Trophoblast cell (in vitro differentiated cells and primary cell): Measurements from ENCODE around the gene JKAMP.

Experiments used
- DNase-seq, 2 donors: peaks; one replicate each; pipeline ENCODE4 v3.0.0-alpha.2; 2016
- H2AFZ ChIP-seq: 2 replicates; pipeline ENCODE4 v1.6.1; 2013; ENCODE audit warnings: low read length, moderate library complexity, mild to moderate bottlenecking; ENCODE audit not compliant: insufficient read depth, poor library complexity
- H2AK5ac ChIP-seq: 2 replicates; pipeline ENCODE4 v1.6.1; 2013; ENCODE audit warnings: mild to moderate bottlenecking, low read length
- H2BK120ac ChIP-seq: 2 replicates; pipeline ENCODE4 v1.6.1; 2013; ENCODE audit warnings: low read length, mild to moderate bottlenecking, moderate library complexity; ENCODE audit not compliant: insufficient read depth, poor library complexity
- H2BK12ac ChIP-seq: 2 replicates; pipeline ENCODE4 v1.6.1; 2013; ENCODE audit warnings: mild to moderate bottlenecking, low read length, moderate library complexity
- H2BK5ac ChIP-seq: 2 replicates; pipeline ENCODE4 v1.6.1; 2013; ENCODE audit warnings: low read length, low read depth, moderate library complexity, mild to moderate bottlenecking; ENCODE audit not compliant: poor library complexity
- H3K14ac ChIP-seq: 2 replicates; pipeline ENCODE4 v1.6.1; 2013; ENCODE audit warnings: mild to moderate bottlenecking, low read length
- H3K18ac ChIP-seq: 2 replicates; pipeline ENCODE4 v1.6.1; 2013; ENCODE audit warnings: mild to moderate bottlenecking, low read length
- H3K23ac ChIP-seq: 2 replicates; pipeline ENCODE4 v1.6.1; 2013; ENCODE audit warnings: low read length
- H3K27ac ChIP-seq: 2 replicates; pipeline ENCODE4 v1.5.1; 2013; ENCODE audit warnings: low read depth, mild to moderate bottlenecking, inconsistent platforms, low read length, moderate library complexity
- H3K27me3 ChIP-seq: 2 replicates; pipeline ENCODE4 v1.6.1; 2013; ENCODE audit warnings: inconsistent platforms, mild to moderate bottlenecking, low read length, moderate library complexity; ENCODE audit not compliant: insufficient read depth
- H3K36me3 ChIP-seq, 2 experiments: 1 replicate in 1 of 2; 2 replicates in 1 of 2; pipeline ENCODE4 v1.6.1; 2013; ENCODE audit warnings: low read length in 2 of 2, mild to moderate bottlenecking in 2 of 2, moderate library complexity in 1 of 2; ENCODE audit not compliant: insufficient read depth in 2 of 2, control insufficient read depth in 1 of 2
- H3K4ac ChIP-seq: 2 replicates; pipeline ENCODE4 v1.6.1; 2013; ENCODE audit warnings: low read depth, mild to moderate bottlenecking, low read length, moderate library complexity
- H3K4me1 ChIP-seq, 2 experiments: 1 replicate in 1 of 2; 2 replicates in 1 of 2; pipeline ENCODE4 v1.6.1; 2013; ENCODE audit warnings: low read length in 2 of 2, mild to moderate bottlenecking in 2 of 2, moderate library complexity in 1 of 2; ENCODE audit not compliant: insufficient read depth in 2 of 2, control insufficient read depth in 1 of 2
- H3K4me2 ChIP-seq: 2 replicates; pipeline ENCODE4 v1.6.1; 2013; ENCODE audit warnings: inconsistent platforms, mild to moderate bottlenecking, low read length, moderate library complexity
- H3K4me3 ChIP-seq: 2 replicates; pipeline ENCODE4 v1.5.1; 2013; ENCODE audit warnings: mild to moderate bottlenecking, low read depth, low read length, inconsistent platforms
- H3K79me1 ChIP-seq: one replicate; pipeline ENCODE4 v1.6.1; 2013; ENCODE audit warnings: low read length
- H3K79me2 ChIP-seq: 2 replicates; pipeline ENCODE4 v1.6.1; 2013; ENCODE audit warnings: low read length, mild to moderate bottlenecking; ENCODE audit not compliant: control insufficient read depth, insufficient read depth, poor library complexity
- H3K9ac ChIP-seq: 2 replicates; pipeline ENCODE4 v1.6.1; 2013; ENCODE audit warnings: mild to moderate bottlenecking, low read length
- H3K9me3 ChIP-seq: 2 replicates; pipeline ENCODE4 v1.6.1; 2013; ENCODE audit warnings: low read depth, mild to moderate bottlenecking, control low read depth, inconsistent platforms, low read length; ENCODE audit not compliant: insufficient read depth
- H4K12ac ChIP-seq: 2 replicates; pipeline ENCODE4 v1.6.1; 2013; ENCODE audit warnings: low read depth, mild to moderate bottlenecking, low read length, moderate library complexity
- H4K8ac ChIP-seq: 2 replicates; pipeline ENCODE4 v1.6.1; 2013; ENCODE audit warnings: low read depth, mild to moderate bottlenecking, low read length, moderate library complexity
- H4K91ac ChIP-seq: one replicate; pipeline ENCODE4 v1.6.1; 2013; ENCODE audit warnings: low read depth, mild to moderate bottlenecking, low read length, moderate library complexity
- WGBS: extraction: QIAGEN DNeasy Blood & Tissue Kit; methylation state at CpG from one replicate; pipeline ENCODE4 v1.1.7; 2013; ENCODE audit warnings: missing lambda C conversion rate; ENCODE audit not compliant: insufficient read length, insufficient coverage; ENCODE audit errors: extremely low coverage; 5-methylcytosine and 5-hydroxymethylcytosine counted together

JKAMP gene

GRCh38 chr14:59529189-59529588 is 44.9 kb downstream of the JKAMP start:
- H2BK120ac ChIP-seq, result no peak overlapping the region
- no peak overlapping the region for H3K4me2 ChIP-seq
- no peak overlapping the region for H3K9ac ChIP-seq
- no CpG with 5 or more reads among the region's 2 CpGs for WGBS
- H3K9me3 ChIP-seq, result no peaks in the 10 kb centered on the region
- no peak overlapping the region for H3K23ac ChIP-seq
- no peaks in the 10 kb centered on the region for H3K79me2 ChIP-seq
- no peak overlapping the region for H2AK5ac ChIP-seq
- H3K4me3 ChIP-seq, result no peak overlapping the region
- no peaks in the 10 kb centered on the region for H3K79me1 ChIP-seq
- no peak overlapping the region for H2BK5ac ChIP-seq
- no peak overlapping the region for H3K27ac ChIP-seq
- H3K27me3 ChIP-seq, result no peaks in the 10 kb centered on the region
- no peak overlapping the region for H4K12ac ChIP-seq
- no peak for DNase-seq
- H3K14ac ChIP-seq, result no peak overlapping the region
- no peak overlapping the region for H3K18ac ChIP-seq
- no peaks in the 10 kb centered on the region for H3K36me3 ChIP-seq
- H4K8ac ChIP-seq, result no peak overlapping the region
- no peak overlapping the region for H3K4ac ChIP-seq
- H2AFZ ChIP-seq, result no peak overlapping the region
- H2BK12ac ChIP-seq, result no peak overlapping the region
- H4K91ac ChIP-seq, result no peak overlapping the region
- H3K4me1 ChIP-seq, result no peaks in the 10 kb centered on the region

DNA sequence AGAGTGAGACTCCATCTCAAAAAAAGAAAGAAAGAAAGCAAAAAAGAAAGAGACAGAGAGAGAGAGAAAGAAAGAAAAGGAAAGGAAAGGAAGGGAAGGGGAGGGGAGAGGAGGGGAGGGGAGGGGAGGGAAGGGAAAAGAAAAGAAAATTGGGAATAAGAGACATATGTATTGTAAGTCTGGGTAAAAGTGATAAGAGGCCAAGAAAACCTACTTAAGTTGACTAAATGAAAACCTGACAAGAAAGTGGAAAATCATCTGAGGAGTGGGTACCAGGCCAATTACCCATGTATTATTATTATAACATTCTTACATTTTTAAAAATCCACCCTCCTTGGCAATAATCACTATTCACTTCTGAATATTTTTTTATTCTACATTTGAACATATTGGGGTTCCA is 46.0 kb downstream of the JKAMP start:
- Histone ChIP-seq H3K36me3 (no peaks in the 10 kb centered on the region), H3K27me3 (no peaks in the 10 kb centered on the region), H2AK5ac (no peak overlapping the region), H4K91ac (no peak overlapping the region), H3K18ac (no peak overlapping the region), H3K79me1 (no peaks in the 10 kb centered on the region), H3K9me3 (no peaks in the 10 kb centered on the region), H3K4me3 (no peak overlapping the region), H3K79me2 (no peaks in the 10 kb centered on the region), H3K4me1 (no peaks in the 10 kb centered on the region), H3K14ac (no peak overlapping the region), H4K12ac (no peak overlapping the region), H3K27ac (no peak overlapping the region), H3K4me2 (no peak overlapping the region), H2BK12ac (no peak overlapping the region), H2BK5ac (no peak overlapping the region), H3K4ac (no peak overlapping the region), H2BK120ac (no peak overlapping the region), H3K9ac (no peak overlapping the region), H3K23ac (no peak overlapping the region), H2AFZ (no peak overlapping the region), H4K8ac (no peak overlapping the region)
- DNase-seq, result no peak

DNA sequence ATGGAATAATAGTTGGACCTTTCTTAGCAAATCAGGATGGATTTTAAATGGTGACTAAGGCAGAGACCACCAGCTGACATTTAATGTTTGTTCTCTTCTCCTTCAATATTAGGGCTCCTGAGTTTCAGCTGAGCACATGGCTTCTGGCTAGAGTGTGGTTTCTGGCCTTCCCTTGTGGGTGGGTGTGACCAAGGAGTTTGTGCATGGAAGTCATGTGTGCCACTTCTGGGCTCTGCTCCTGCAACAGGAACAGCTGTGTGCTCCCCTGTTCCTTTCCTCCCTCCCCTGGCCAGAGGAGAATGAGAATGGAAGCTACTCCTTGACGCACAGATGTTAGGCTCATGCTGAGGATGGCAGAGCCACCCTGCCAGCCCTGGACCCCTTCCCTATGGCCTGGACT is 48.1 kb downstream of the JKAMP start:
- Histone ChIP-seq H4K12ac (no peak overlapping the region), H4K91ac (no peak overlapping the region), H2BK12ac (no peak overlapping the region), H3K9me3 (no peaks in the 10 kb centered on the region), H3K23ac (no peak overlapping the region), H3K4me1 (no peaks in the 10 kb centered on the region), H3K79me2 (no peaks in the 10 kb centered on the region), H3K79me1 (no peaks in the 10 kb centered on the region), H3K27ac (no peak overlapping the region), H2AFZ (no peak overlapping the region), H3K18ac (no peak overlapping the region), H2BK120ac (no peak overlapping the region), H4K8ac (no peak overlapping the region), H2BK5ac (no peak overlapping the region), H3K14ac (no peak overlapping the region), H3K4ac (no peak overlapping the region), H2AK5ac (no peak overlapping the region), H3K27me3 (no peaks in the 10 kb centered on the region), H3K9ac (no peak overlapping the region), H3K4me3 (no peak overlapping the region), H3K4me2 (no peak overlapping the region), H3K36me3 (no peaks in the 10 kb centered on the region)
- no peak for DNase-seq
- no CpG with 5 or more reads among the region's 1 CpG for WGBS

GRCh38 chr14:59534361-59534987 is 50.2 kb downstream of the JKAMP start:
- Histone ChIP-seq H4K91ac (no peak overlapping the region), H4K12ac (no peak overlapping the region), H2BK12ac (no peak overlapping the region), H3K4ac (no peak overlapping the region), H3K36me3 (no peaks in the 10 kb centered on the region), H2BK5ac (no peak overlapping the region), H3K9ac (no peak overlapping the region), H3K27ac (no peak overlapping the region), H3K4me2 (no peak overlapping the region), H4K8ac (no peak overlapping the region), H2BK120ac (no peak overlapping the region), H3K27me3 (no peaks in the 10 kb centered on the region), H2AFZ (no peak overlapping the region), H3K18ac (no peak overlapping the region), H3K9me3 (no peaks in the 10 kb centered on the region), H3K4me1 (no peaks in the 10 kb centered on the region), H3K14ac (no peak overlapping the region), H3K23ac (no peak overlapping the region), H3K4me3 (no peak overlapping the region), H3K79me1 (no peaks in the 10 kb centered on the region), H3K79me2 (no peaks in the 10 kb centered on the region), H2AK5ac (no peak overlapping the region)
- no CpG with 5 or more reads among the region's 7 CpGs for WGBS
- DNase-seq, result no peak
